VCaP (cell line): ENCODE measurements around the gene JHY.

ENCODE experiments used
- H3K27ac ChIP-seq: fragments of 450-650 bp; 2 replicates; pipeline ENCODE4 v1.5.1; 2017
- CTCF ChIP-seq: fragments of 450-650 bp; conservative IDR thresholded peaks from 2 replicates; pipeline ENCODE4 v1.5.1; 2017; ENCODE audit warnings: mild to moderate bottlenecking, moderate library complexity

The JHY gene

GRCh38 chr11:122995526-122995925, 113.0 kb downstream of the JHY start:
- no peak overlapping the region for H3K27ac ChIP-seq
- no peak for TF ChIP-seq CTCF

- H3K27ac ChIP-seq: no peak overlapping the region
- no peak for TF ChIP-seq CTCF
These were observed 116.3 kb downstream of the JHY start for GRCh38 chr11:122998727-122999366.

GRCh38 chr11:123000721-123001120, 118.2 kb downstream of the JHY start:
- TF ChIP-seq CTCF: no peak
- no peak overlapping the region for H3K27ac ChIP-seq

- H3K27ac ChIP-seq: no peak overlapping the region
- no peak for TF ChIP-seq CTCF
These were observed 124.4 kb downstream of the JHY start for GRCh38 chr11:123006860-123007542.
